Sigmoid colon (tissue), 7 donors: Measurements from ENCODE around the gene DGCR6L. TPM values are rescaled to one million over a fixed set of nuclear protein-coding genes. Genes with fewer than 3 reads are reported as not detected.
A peak's percentile ranks its signal among the peaks of the same experiment; 100 is the strongest.
"Not testable (repeated sequence)": the region's sequence is repeated elsewhere in the genome, so short reads cannot be mapped to it uniquely, and the experiment has no call there.

Source experiments
- DNase-seq: peaks from one replicate; pipeline ENCODE4 v3.0.0-alpha.2; 2019
- H3K27ac ChIP-seq, 4 donors: fragments of 200-600 bp; sonication (generic); one replicate each; pipeline ENCODE4 v1.5.1; 2016 to 2019; ENCODE audit warnings: mild to moderate bottlenecking in 1 of 4
- H3K27me3 ChIP-seq, 3 donors: fragments of 200-600 bp; sonication (generic); one replicate each; pipeline ENCODE4 v1.5.1; 2019; ENCODE audit warnings: mild to moderate bottlenecking in 1 of 3
- H3K36me3 ChIP-seq, 4 donors: fragments of 200-600 bp; sonication (generic); one replicate each; pipeline ENCODE4 v1.5.1; 2016 to 2019
- H3K4me1 ChIP-seq, 4 donors: fragments of 200-600 bp; sonication (generic); one replicate each; pipeline ENCODE4 v1.5.1; 2017 to 2019
- H3K4me3 ChIP-seq, 4 donors: fragments of 200-600 bp; sonication (generic); one replicate each; pipeline ENCODE4 v1.5.1; 2017 to 2019; ENCODE audit warnings: mild to moderate bottlenecking in 2 of 4, moderate library complexity in 1 of 4
- H3K9me3 ChIP-seq, 4 donors: fragments of 200-600 bp in 3 of 4; sonication (generic) in 3 of 4; one replicate each; pipeline versions ENCODE4 v1.5.1 to v1.6.1; 2013 to 2019
- CTCF ChIP-seq, 4 experiments: fragments of 450-650 bp in 3 of 4; fragments of 200-600 bp in 1 of 4; IDR thresholded peaks; one replicate each; pipeline ENCODE4 v1.5.1; 2016 to 2019; ENCODE audit warnings: antibody characterized with exemption in 4 of 4, mild to moderate bottlenecking in 3 of 4, moderate library complexity in 2 of 4
- EP300 ChIP-seq, 4 donors: sonication (generic); formaldehyde crosslinking; IDR thresholded peaks; one replicate each; pipeline ENCODE4 v1.6.1; 2017; ENCODE audit warnings: antibody characterized with exemption in 4 of 4
- POLR2A ChIP-seq, 2 donors: fragments of 450-650 bp; IDR thresholded peaks; one replicate each; pipeline ENCODE4 v1.6.1; 2016; ENCODE audit warnings: antibody characterized with exemption in 2 of 2, mild to moderate bottlenecking in 2 of 2, moderate library complexity in 2 of 2
- POLR2AphosphoS5 ChIP-seq, 4 donors: sonication (generic); formaldehyde crosslinking; IDR thresholded peaks; one replicate each; pipeline ENCODE4 v1.6.1; 2017; ENCODE audit warnings: antibody characterized with exemption in 4 of 4
- WGBS, 2 donors: extraction: QIAGEN DNeasy Blood & Tissue Kit; methylation state at CpG; one replicate each; pipeline ENCODE4 v1.1.7; 2013; 5-methylcytosine and 5-hydroxymethylcytosine counted together
- intact Hi-C: fragments of 100-400 bp; cut with DNase I; formaldehyde crosslinking; loops from one replicate; pipeline ENCODE4 v1.15.1; 2023
- polyA plus RNA-seq, 3 donors: library from polyadenylated mRNA; stranded (reverse); fragments of 200-250 nt; gene quantifications; one replicate each; pipeline ENCODE4 v1.2.3, GENCODE V29; 2013
- total RNA-seq, 4 donors: library from RNA; depleted of rRNA; stranded (reverse); fragments of >200 nt; gene quantifications; one replicate each; pipeline ENCODE4 v1.1.0, GENCODE V29; 2016
- donor health status: healthy with polysubstance abuse.
- donor health status: Bipolar disorder and iron deficiency.
- donor health status: healthy.

Gene DGCR6L
- total and polyA plus RNA-seq, 7 donors = 38.6 to 88.6 (median 64.7) TPM

DNA sequence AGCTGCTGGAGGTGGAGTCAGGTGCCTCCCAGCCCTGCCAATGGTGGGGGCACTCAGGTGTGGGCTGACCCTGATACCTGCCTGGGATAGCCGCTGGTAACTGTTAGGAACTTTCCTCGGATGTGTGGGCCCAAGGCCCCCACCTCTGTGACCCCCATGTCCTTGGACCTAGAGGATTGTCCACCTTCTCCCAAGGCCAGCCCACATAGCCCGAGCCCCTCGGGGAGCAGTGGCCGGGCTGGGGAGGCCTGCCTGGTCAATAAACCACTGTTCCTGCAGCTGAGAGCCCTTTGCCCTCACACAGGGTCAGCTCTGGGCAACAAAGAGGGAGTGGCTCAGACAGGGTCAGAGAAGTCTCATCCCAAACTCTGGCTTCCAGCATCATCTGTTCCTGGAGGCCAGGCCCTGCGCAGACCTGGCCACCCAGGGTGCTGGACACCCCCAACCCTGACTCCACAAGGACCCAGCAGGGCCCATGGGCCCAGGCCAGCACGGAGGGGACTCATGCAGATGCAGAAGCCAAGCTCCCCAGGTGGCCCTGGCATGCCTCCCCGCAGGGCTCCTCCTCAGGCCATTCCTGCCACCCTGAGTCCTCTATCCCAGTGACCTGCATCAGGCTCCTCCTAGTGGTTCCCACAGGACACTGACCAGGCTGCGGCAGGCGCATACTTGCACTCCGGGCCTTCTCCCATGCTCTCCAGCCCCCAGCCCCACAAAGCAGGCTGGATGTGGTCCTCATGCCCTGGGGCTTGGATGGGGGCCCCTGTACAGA lies 6.4 kb downstream of the DGCR6L start:
- H3K9me3 ChIP-seq, H3K36me3 ChIP-seq, H3K27me3 ChIP-seq, H3K4me3 ChIP-seq, intact Hi-C loops, H3K27ac ChIP-seq: not testable (repeated sequence)
- 83 to 88% methylated on average over 11 of the region's 11 CpGs for WGBS, 2 donors
- peaks cover 0 to 20% (median 18%) of the 10 kb centered on the region in 4 donors for H3K4me1 ChIP-seq
- DNase-seq = peak; percentile 38

GRCh38 chr22:20312396-20313191 lies 7.3 kb downstream of the DGCR6L start:
- no peak for TF ChIP-seq EP300 (IDR thresholded peaks at IDR 0.05)
- no peak for TF ChIP-seq POLR2A (IDR thresholded peaks at IDR 0.05)
- no peak for TF ChIP-seq POLR2AphosphoS5 (IDR thresholded peaks at IDR 0.05)
- TF ChIP-seq CTCF (IDR thresholded peaks at IDR 0.05) = no peak
- WGBS, 2 donors = 71 to 87% methylated on average over 14 of the region's 14 CpGs
- peaks cover 0 to 12% (median 9%) of the 10 kb centered on the region in 4 donors for H3K4me1 ChIP-seq
- DNase-seq = peak; percentile 41
- no peak overlapping the region for H3K27ac ChIP-seq
- H3K4me3 ChIP-seq = no peak overlapping the region
- peaks cover 0 to 6% (median 0%) of the 10 kb centered on the region in 4 donors for H3K36me3 ChIP-seq
- no peaks in the 10 kb centered on the region for H3K27me3 ChIP-seq
- intact Hi-C loops = no loop called here
- no peaks in the 10 kb centered on the region for H3K9me3 ChIP-seq

GRCh38 chr22:20311249-20312062 lies 8.4 kb downstream of the DGCR6L start:
- H3K27me3 ChIP-seq, intact Hi-C loops, H3K27ac ChIP-seq, H3K4me3 ChIP-seq, H3K9me3 ChIP-seq, H3K4me1 ChIP-seq, H3K36me3 ChIP-seq: not testable (repeated sequence)
- DNase-seq = peak; percentile 57
- 88 to 90% methylated on average over 18 of the region's 20 CpGs for WGBS, 2 donors

GRCh38 chr22:20310773-20311172 lies 9.1 kb downstream of the DGCR6L start:
- intact Hi-C loops = not testable (repeated sequence)

GRCh38 chr22:20310180-20310579 lies 9.7 kb downstream of the DGCR6L start:
- WGBS, 2 donors = 82 to 85% methylated on average over 6 of the region's 7 CpGs
- H3K27ac ChIP-seq, H3K36me3 ChIP-seq, H3K27me3 ChIP-seq, H3K9me3 ChIP-seq, H3K4me1 ChIP-seq, intact Hi-C loops, H3K4me3 ChIP-seq: not testable (repeated sequence)
- peak; percentile 40 for DNase-seq

More at GRCh38 chr22:20310773-20311172, 9.1 kb downstream of the DGCR6L start:
- not testable (repeated sequence) for H3K4me1 ChIP-seq, H3K27ac ChIP-seq, H3K4me3 ChIP-seq, H3K9me3 ChIP-seq, H3K36me3 ChIP-seq, H3K27me3 ChIP-seq
- 87 to 93% methylated on average over 6 of the region's 6 CpGs for WGBS, 2 donors
- peak; percentile 46 for DNase-seq

- H3K4me3 ChIP-seq, H3K27ac ChIP-seq, H3K9me3 ChIP-seq, H3K36me3 ChIP-seq, intact Hi-C loops, H3K4me1 ChIP-seq: not testable (repeated sequence)
- H3K27me3 ChIP-seq = peaks cover 0 to 16% (median 16%) of the 10 kb centered on the region in 3 donors
- DNase-seq = peak; percentile 24
- WGBS, 2 donors = 91% methylated on average over 22 of the region's 22 CpGs
Observed at GRCh38 chr22:20308806-20309650, 10.8 kb downstream of the DGCR6L start.

GRCh38 chr22:20307448-20308447 lies 12.1 kb downstream of the DGCR6L start:
- peak; percentile 56 for DNase-seq
- WGBS, 2 donors = 80 to 85% methylated on average over 14 of the region's 14 CpGs
- intact Hi-C loops, H3K4me3 ChIP-seq, H3K4me1 ChIP-seq, H3K27ac ChIP-seq, H3K36me3 ChIP-seq, H3K9me3 ChIP-seq: not testable (repeated sequence)
- H3K27me3 ChIP-seq = peaks cover 0 to 29% (median 21%) of the 10 kb centered on the region in 3 donors

DNA sequence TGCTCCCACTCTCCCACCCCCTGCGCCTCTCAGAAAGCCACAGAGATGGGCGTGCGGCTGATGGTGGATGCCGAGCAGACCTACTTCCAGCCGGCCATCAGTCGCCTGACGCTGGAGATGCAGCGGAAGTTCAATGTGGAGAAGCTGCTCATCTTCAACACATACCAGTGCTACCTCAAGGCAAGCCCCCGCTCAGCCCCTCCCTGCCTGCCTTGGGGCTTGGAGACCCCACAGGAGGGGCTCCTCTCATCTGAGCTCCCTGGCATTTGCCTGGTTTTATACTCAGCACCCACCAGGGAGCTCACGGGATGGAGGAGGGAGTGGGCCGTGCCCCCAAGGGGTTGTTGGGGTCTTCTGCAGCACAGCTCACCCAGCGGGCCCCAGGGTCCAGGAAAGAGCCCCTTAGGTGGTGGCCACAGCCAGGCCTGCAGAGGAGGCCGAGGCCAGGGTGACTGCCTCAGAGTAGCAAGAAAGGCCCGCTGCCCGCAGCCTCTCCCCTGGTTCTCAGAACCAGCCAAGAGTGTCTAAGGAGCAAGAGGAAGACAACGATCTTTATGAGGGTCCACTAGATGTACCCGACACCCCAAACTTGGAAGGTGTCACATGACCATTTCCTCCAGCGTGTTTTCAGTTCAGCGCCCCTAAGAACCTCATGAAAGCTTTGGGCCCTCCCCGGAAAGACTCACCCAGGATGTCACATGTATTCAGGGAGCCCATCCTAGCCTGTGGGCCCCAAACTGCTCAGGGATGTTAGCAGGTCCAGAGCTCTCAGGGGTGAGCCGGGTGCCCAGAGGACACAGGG lies 13.0 kb downstream of the DGCR6L start:
- peaks cover 0 to 38% (median 25%) of the 10 kb centered on the region in 3 donors for H3K27me3 ChIP-seq
- H3K27ac ChIP-seq, H3K4me3 ChIP-seq, H3K36me3 ChIP-seq, intact Hi-C loops, DNase-seq, H3K9me3 ChIP-seq, H3K4me1 ChIP-seq: not testable (repeated sequence)
- 89 to 92% methylated on average over 21 of the region's 21 CpGs for WGBS, 2 donors
